Mucosa of gallbladder (tissue), 1 donor: Measurements from ENCODE around the gene ADAMTS4. TPM values are rescaled to one million over a fixed set of nuclear protein-coding genes. Genes with fewer than 3 reads are reported as not detected.
"Not testable (repeated sequence)": the region's sequence is repeated elsewhere in the genome, so short reads cannot be mapped to it uniquely, and the experiment has no call there.

Experiments
- DNase-seq: peaks from one replicate; pipeline ENCODE4 v3.0.0-alpha.2; 2020; ENCODE audit warnings: low spot score
- total RNA-seq: library from RNA; stranded (reverse); gene quantifications from one replicate; pipeline ENCODE4 v1.2.1, GENCODE V29; 2021
- donor health status: DM: no; HTN: no; CAD: no.

ADAMTS4 gene, protein sequence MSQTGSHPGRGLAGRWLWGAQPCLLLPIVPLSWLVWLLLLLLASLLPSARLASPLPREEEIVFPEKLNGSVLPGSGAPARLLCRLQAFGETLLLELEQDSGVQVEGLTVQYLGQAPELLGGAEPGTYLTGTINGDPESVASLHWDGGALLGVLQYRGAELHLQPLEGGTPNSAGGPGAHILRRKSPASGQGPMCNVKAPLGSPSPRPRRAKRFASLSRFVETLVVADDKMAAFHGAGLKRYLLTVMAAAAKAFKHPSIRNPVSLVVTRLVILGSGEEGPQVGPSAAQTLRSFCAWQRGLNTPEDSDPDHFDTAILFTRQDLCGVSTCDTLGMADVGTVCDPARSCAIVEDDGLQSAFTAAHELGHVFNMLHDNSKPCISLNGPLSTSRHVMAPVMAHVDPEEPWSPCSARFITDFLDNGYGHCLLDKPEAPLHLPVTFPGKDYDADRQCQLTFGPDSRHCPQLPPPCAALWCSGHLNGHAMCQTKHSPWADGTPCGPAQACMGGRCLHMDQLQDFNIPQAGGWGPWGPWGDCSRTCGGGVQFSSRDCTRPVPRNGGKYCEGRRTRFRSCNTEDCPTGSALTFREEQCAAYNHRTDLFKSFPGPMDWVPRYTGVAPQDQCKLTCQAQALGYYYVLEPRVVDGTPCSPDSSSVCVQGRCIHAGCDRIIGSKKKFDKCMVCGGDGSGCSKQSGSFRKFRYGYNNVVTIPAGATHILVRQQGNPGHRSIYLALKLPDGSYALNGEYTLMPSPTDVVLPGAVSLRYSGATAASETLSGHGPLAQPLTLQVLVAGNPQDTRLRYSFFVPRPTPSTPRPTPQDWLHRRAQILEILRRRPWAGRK
- 7.3 TPM for total RNA-seq

DNA sequence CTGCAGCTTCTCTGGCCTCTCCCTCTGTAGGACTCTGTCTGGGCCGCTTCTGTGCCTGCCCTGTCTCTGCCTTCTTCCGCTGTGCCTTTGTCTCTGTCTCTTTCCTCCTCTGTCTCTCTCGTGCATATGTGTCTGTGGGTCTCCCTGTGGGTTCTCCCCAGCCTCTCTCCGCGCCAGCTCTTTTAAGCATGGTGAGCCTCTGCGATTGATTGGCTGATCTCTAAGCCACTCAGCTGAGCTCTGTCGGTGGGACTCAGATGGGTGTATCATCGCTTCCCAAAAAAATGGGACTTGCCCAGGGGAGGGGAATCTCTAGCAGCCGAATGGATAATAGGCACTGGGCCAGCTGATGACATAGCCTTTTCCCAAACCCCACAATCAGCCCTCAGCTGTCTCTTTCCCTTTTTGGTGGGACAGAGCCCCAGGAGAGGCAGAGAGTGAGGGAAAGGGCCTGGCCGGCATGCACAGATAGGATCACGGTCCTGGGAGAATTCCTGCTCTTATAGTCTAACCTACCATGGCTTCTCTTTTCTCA lies at the start of gene ADAMTS4:
Gene ADAMTS4, minus strand, starts transcription at position 158 of the 535 bp plus-strand sequence. CDS start 427 bp downstream, outside the sequence.
- DNase-seq = peak; percentile 63

DNA sequence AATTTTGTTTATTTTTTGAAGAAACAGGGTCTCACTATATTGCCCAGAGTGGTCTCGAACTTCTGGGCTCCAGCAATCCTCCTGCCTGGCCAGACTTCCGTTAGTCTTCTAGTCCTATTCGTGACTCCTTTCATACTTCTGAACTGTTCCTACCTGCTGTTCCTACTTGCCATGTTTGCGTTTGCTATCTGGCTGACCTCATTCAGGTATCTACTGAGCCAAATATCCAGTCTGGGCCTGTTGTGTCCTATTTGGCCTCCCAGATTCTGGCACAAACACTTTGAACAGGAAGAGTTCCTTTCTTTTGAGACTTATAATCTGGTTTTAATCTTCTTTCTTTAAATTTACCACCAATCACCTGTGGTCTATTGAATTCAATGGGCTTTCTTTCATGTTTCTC lies 46.0 kb upstream of the ADAMTS4 start:
- DNase-seq = no peak

DNA sequence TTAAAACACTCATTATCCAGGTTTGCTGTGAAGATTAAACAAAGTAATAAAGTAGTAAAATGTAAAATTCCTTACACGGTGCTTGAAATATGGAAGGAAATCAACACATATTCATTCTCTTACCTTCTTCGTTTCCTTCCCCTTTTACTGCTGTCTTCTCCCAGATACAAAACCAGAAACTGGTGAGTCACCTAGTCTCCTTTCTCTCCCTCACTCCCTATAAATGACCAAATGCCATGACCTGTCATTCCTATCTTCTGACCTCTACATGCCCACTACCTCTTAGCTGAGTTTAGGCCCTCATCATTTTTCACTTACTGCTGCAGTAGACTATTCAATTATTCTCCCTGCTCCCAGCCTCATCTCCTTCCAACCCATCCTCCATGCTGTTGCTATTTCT lies 43.5 kb upstream of the ADAMTS4 start:
- DNase-seq = no peak

DNA sequence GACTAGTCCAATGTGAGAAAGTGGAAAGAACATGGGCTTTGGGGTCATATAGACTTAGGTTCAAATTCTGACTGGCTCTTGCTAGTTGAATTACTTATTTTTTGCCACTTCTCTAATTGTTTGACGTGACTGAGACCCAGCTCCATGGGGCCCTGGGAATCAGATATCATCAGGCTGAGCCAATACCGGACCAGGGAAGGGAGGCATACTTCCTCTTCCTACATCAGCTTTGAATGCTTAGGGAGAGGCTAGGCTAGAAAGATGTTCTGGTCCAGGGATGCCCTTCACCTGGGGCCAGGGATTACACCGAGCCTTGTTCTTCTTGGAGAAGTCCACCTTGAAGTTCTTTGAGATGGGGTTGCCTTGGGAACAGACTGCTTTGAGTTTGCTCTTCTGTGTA lies 42.8 kb upstream of the ADAMTS4 start:
- DNase-seq = no peak

DNA sequence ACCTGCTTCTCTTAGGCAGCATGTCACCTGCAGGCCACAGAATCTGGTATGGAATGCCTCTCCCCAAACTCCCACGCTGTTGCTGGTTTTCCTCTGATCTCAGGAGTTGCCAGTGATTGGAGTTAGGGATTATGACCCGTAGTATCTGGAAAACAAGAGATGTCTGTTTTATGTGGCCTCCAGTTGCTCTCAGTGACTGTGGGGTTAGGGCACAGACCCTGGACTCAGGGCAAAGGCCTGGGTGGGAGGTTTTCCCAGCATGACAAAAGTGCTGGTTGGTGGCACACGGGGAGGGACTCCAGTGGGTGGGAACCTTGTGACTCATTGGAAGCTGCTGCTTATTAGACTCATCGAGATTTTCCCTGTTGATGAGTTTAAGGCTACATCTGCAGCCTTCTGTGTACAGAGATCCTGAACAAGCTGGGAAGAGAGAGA lies 39.2 kb upstream of the ADAMTS4 start, which contains the start of gene NR1I3:
Gene NR1I3, minus strand, starts transcription at position 165 of the 435 bp plus-strand sequence. CDS start 1,638 bp downstream, outside the sequence.
- no peak for DNase-seq

- no peak for DNase-seq
Measured at GRCh38 chr1:161235957-161236775, 37.3 kb upstream of the ADAMTS4 start.

DNA sequence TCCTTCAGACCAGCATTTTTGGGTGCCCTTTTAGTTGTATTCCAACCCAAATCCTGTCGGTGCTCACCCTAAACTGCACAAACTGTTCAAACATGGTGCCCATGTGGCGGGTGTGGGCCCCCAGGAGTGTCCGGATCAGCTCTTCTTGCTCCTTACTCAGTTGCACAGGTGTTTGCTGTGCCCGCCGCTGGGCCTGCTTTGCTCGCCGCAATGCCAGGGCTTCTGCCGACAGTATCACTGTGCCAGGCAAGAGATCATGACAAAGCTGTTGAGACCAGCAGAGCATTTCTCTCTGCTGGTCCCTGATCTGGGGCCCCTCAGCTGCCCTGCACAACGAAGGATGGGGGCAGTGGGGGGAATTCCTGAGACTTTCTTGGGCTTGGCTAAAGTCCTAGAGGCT lies 34.2 kb upstream of the ADAMTS4 start:
- no peak for DNase-seq

DNA sequence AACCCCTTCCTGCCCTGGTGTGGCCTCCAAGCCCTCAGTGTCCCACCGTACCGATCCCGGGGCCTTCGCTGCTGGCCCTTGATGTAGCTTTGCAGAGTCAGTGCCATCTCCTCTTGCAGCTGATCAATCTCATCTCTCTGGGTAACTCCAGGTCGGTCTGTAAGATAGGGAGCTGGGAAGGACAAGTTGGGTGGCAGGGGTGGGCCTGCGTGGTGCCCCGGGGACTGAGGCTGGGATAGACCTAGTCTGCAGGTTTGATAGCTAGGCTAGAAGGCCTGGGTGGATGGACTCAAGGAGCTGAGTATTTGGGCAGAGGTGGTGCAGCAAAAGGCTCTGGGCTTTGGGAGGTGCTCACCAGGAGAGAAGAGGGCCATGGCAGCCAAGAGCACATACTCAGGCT lies 31.9 kb upstream of the ADAMTS4 start:
- DNase-seq = no peak

GRCh38 chr1:161229896-161230295 lies 31.0 kb upstream of the ADAMTS4 start:
- DNase-seq = no peak

DNA sequence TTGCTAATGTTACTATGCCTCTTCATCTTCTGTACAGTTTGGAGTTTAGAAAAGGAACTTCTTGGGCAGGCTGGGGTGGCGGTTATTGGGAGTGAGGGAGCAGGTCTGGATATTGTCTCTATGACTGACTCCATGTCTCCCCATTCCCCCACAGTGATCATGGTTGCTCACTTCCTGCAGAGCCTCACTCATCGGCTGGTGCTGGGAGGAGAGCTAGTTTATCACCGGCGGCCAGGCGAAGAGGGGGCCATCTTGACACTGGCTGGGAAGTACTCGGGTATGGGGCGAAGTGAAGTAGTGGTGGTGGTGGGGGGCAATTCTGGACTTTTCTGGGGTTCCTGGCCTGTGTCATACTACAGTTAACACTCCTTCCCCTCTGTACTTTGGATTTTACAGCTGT lies 29.2 kb upstream of the ADAMTS4 start:
- DNase-seq = no peak

DNA sequence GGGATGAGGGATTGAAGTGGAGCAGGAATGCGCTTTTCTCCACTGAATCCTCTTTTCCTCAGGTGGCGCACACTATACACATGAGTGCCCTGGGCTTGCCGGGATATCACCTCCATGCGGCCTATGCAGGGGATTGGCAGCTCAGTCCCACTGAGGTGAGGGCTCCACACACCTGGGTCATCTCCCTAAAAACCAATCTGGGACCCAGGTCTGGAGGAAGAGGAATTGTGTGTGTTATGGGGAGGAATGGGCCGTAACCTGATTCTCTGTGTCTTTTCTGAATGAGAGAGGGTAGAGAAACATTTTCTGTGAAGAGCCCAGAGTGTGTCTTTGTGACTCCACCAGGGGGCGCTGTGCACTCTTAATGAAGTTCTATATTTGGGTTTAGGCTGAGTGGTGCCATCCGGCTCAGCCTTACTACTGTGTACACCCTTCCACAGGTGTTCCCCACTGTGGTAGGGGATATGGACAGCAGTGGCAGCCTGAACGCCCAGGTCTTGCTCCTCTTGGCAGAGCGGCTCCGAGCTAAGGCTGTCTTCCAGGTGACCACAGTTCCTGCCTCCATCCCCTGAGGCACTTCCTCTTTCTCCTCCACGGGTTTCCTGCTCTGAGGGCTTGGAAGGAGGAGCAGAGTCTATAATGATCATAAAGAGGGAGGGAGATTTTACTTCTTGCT lies 28.5 kb upstream of the ADAMTS4 start:
- peak; percentile 82 for DNase-seq

GRCh38 chr1:161226759-161227158 lies 27.9 kb upstream of the ADAMTS4 start:
- no peak for DNase-seq

DNA sequence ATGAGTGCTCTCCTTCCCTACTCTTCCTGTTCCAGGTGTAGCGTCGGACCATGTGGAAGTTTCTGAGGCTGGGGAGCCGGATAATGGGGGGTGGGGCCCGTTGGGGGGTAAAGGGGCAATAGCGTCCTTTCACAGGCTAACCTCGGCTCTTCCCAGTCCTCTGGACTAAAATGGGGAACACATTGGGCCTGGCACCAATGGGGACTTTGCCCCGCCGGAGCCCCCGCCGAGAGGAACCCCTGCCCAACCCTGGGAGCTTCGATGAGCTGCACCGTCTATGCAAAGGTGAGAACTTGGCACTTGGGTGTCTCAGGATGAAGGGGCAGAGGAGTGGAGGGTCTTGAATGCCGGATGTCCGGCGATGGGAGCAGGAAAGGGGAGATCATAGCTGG lies 27.5 kb upstream of the ADAMTS4 start:
- no peak for DNase-seq

- peak; percentile 95 for DNase-seq
Measured at GRCh38 chr1:161225534-161226319, 26.9 kb upstream of the ADAMTS4 start, which contains the start of gene TOMM40L. TSS of gene TOMM40L (plus strand) at chr1:161226060. CDS start at chr1:161226490, 430 bp downstream.

DNA sequence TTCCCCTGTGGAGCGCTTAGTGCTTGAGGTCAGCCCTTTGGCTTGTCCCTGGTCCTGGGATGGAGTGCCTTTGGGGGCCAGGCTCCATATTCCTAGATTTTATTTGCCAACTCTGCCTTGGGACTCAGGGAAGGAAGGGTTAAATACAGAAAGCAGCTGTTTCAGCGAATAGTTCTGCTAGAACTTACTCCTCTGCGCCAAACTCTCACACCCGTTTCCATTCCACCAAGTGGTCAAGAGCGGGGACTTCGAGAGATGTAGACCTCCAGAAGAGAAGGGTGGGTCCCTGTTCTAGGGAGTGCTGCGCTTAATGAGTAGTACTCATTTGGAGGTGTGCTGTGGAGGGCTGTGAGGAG lies 26.3 kb upstream of the ADAMTS4 start:
- no peak for DNase-seq

DNA sequence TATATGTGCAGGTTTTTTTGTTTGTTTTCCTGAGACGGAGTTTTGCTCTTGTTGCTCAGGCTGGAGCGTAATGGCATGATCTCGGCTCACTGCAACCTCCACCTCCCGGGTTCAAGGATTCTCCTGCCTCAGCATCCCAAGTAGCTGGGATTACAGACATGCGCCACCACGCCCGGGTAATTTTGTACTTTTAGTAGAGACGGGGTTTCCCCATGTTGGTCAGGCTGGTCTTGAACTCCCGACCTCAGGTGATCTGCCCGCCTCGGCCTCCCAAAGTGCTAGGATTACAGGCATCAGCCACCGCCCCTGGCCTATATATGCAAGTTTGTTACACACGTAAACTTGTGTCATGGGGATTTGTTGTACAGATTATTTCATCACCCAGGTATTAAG lies 25.8 kb upstream of the ADAMTS4 start:
- DNase-seq = not testable (repeated sequence)

DNA sequence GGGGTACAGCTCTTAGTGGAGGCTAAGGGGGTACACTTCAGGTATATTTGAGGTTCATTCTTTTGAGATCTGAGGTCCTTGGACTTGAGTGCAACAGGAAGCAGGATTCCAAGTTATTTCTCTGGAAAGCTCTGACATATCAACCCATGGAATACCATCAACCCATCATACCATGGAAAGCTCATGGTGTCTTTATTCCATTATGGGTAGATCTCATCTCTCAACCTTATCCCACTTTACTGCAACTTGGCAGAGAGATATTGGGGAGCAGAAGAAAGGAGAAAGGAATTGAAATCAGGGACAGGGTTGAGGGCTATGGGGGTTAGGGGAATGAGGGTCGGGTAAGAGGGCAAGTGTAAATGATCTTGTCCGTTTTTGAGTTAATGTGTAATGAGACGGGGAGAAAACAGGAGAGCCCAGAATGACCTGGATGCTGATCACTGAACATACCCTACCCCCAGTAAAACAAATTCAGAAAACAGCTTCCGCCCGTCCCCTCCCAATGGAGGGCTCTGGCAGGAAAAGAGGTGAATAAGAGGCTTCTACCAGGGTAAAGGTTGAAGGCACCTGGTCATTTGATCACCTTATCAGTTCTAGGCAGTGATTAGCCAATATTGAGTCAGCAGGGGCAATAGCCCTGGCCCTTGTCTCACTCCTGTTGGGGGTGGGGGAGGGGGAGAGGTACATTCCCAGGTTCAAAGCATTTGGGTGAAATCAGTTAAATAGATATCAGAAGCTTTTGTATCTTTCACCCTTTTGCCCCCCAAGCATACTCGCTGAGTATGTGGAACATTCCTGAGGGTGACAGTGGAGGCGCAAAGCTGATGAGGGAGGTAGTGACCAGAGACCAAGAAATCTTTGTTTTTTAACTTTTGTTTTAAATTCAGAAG lies 25.2 kb upstream of the ADAMTS4 start:
- no peak for DNase-seq

DNA sequence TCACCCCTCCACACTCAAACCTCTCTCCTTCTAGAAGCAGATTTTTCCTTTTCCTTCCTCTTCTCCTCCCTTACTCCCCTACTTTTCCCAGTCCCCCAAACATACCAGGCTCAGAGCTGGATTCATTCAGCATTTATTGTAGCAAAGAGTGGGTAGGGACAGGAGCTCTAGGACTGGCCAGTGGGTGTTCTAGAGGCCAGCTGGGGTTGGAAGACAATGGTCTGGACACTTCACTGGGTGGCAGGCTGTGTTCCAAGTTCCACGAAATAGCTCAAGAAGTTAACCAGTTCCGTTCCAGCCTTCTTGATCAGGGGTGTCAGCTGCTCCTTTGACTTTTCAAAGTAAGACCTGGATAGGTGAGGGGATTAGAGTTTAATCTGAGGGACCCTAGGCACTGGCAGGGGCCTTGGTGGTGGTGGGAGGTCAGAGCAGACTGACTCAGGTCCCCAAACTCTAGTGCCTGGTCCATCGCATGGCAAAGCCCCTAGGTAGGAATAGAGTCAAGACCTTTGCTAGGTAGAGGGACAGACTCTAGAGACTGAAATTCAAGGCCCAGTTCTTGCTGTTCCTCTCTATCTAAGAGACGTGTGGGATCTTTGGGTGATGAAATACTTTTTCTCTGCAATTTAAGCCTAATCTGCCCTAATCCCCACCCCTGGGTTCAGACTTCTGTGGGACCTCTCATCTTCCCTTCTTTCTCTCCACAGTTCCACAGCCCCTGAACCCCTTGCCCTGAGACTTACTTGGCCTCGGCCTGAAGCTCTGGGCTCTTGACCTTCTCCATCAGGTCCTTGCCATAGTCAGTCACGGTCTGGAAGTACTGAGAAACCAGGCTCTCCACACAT lies 23.5 kb upstream of the ADAMTS4 start:
- DNase-seq = no peak
